OCI-LY3 (cell line): ENCODE data around the gene PLXDC2.

Experiments used
- H2AFZ ChIP-seq: fragments of 200-600, 300-600 bp; shearing (Covaris generic); 2 replicates; pipeline ENCODE4 v1.6.0; 2014; ENCODE audit warnings: antibody characterized with exemption, low read depth, low read length
- H3K27ac ChIP-seq: fragments of 200-600, 300-600 bp; sonication (generic); 2 replicates; pipeline ENCODE4 v1.5.1; 2014; ENCODE audit warnings: mild to moderate bottlenecking, low read length, moderate library complexity, mixed read lengths
- H3K27me3 ChIP-seq: fragments of 200-600, 300-600 bp; sonication (generic); 2 replicates; pipeline ENCODE4 v1.6.1; 2014; ENCODE audit warnings: low read depth, low read length, mixed read lengths
- H3K36me3 ChIP-seq: fragments of 200-600, 300-600 bp; sonication (generic); replicated peaks from 2 replicates; pipeline ENCODE3; 2014; ENCODE audit warnings: low read depth, low read length, mixed read lengths
- H3K4me1 ChIP-seq: fragments of 300-600, 200-600 bp; sonication (generic); 2 replicates; pipeline ENCODE4 v1.6.1; 2014; ENCODE audit warnings: low read length, mixed read lengths
- H3K4me2 ChIP-seq: fragments of 200-600, 300-600 bp; sonication (generic); 2 replicates; pipeline ENCODE4 v1.6.1; 2014; ENCODE audit warnings: low read length, mixed read lengths
- H3K4me3 ChIP-seq: fragments of 300-600, 200-600 bp; sonication (generic); 2 replicates; pipeline ENCODE4 v1.5.1; 2014; ENCODE audit warnings: antibody characterized with exemption, mild to moderate bottlenecking, low read length, moderate library complexity
- H3K79me2 ChIP-seq: fragments of 300-600, 200-600 bp; shearing (Covaris generic); 2 replicates; pipeline ENCODE4 v1.6.1; 2014; ENCODE audit warnings: mild to moderate bottlenecking, low read length, mixed read lengths
- H3K9ac ChIP-seq: fragments of 300-600, 200-600 bp; shearing (Covaris generic); 2 replicates; pipeline ENCODE4 v1.6.0; 2014; ENCODE audit warnings: mild to moderate bottlenecking, low read length, moderate library complexity
- H3K9me3 ChIP-seq: fragments of 200-600, 300-600 bp; shearing (Covaris generic); 2 replicates; pipeline ENCODE4 v1.6.1; 2014; ENCODE audit warnings: low read length, mixed read lengths; ENCODE audit not compliant: insufficient read depth
- H4K20me1 ChIP-seq: fragments of 200-600, 300-600 bp; sonication (generic); 2 replicates; pipeline ENCODE4 v1.6.1; 2016; ENCODE audit warnings: low read length, mixed read lengths; ENCODE audit not compliant: insufficient read depth
- EZH2phosphoT487 ChIP-seq: fragments of 200-600 bp; shearing (Covaris generic); IDR thresholded peaks from 2 replicates; pipeline ENCODE4 v1.6.1; 2018; ENCODE audit warnings: antibody characterized with exemption, mixed run types, low read depth
- TF ChIP-seq, protein P1 (sequence below): fragments of 200-600, 300-600 bp; sonication (generic); IDR thresholded peaks from 2 replicates; pipeline ENCODE4 v1.5.1; 2014; ENCODE audit warnings: antibody characterized with exemption, low read length, low read depth

Gene PLXDC2

DNA sequence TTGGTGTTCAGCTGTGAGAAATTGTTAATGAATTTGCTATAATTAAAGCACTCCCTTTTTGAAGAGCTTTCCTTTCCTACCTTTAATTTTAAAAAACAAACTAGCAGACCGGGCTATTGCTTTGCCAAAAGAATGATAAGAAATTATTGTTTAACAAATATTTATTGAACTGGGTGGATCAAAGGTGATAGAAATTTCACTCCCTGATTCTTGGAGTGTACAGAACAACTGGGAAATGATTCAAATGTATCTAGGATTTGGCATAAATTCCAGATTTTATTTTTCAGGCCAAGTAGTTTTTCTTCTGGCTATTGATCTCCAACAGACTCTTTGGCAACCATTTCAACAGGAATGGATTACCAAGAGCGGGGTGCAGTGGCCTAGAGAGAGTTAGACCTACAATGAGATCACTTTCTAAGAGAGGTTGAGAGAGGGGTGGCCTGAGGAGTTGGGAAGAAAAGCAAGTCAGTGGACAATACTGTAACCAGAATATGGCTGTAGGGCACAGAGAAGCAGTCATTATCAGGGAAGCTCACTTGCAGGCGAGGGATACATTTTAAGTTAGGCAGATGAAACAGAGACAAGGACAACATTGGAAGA is 71.9 kb downstream of the PLXDC2 start:
- Histone ChIP-seq H3K27ac (no peak overlapping the region), H2AFZ (no peak overlapping the region), H3K4me2 (no peak overlapping the region), H3K9ac (no peak overlapping the region), H3K79me2 (no peaks in the 10 kb centered on the region), H3K9me3 (no peaks in the 10 kb centered on the region), H3K36me3 (no peaks in the 10 kb centered on the region), H3K27me3 (no peaks in the 10 kb centered on the region), H4K20me1 (no peaks in the 10 kb centered on the region), H3K4me1 (no peaks in the 10 kb centered on the region), H3K4me3 (no peak overlapping the region)
- TF ChIP-seq, protein P1, sequence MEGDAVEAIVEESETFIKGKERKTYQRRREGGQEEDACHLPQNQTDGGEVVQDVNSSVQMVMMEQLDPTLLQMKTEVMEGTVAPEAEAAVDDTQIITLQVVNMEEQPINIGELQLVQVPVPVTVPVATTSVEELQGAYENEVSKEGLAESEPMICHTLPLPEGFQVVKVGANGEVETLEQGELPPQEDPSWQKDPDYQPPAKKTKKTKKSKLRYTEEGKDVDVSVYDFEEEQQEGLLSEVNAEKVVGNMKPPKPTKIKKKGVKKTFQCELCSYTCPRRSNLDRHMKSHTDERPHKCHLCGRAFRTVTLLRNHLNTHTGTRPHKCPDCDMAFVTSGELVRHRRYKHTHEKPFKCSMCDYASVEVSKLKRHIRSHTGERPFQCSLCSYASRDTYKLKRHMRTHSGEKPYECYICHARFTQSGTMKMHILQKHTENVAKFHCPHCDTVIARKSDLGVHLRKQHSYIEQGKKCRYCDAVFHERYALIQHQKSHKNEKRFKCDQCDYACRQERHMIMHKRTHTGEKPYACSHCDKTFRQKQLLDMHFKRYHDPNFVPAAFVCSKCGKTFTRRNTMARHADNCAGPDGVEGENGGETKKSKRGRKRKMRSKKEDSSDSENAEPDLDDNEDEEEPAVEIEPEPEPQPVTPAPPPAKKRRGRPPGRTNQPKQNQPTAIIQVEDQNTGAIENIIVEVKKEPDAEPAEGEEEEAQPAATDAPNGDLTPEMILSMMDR: no peak
- TF ChIP-seq EZH2phosphoT487: no peak

GRCh38 chr10:19889256-19889655 is 73.0 kb downstream of the PLXDC2 start:
- no peak for TF ChIP-seq EZH2phosphoT487
- TF ChIP-seq, protein P1: no peak

DNA sequence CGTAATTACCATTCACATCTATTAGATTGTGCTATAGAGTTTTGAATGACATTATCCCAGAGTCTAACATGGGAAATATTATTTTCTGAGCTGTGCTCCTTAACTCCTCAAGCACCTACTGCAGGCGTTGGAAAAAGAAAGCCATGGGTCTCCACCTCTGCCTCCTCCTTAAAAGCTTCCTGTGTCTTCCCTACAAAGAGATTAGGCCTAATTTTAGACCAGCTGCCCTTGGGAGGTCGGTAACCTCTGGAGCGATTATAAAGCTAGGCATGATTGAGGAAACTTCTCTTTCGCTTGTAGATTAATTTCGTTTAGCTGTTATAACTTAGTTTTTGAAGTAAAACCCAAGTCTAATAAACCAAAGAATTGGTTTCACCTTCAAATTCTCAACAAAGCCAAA is 75.2 kb downstream of the PLXDC2 start:
- Histone ChIP-seq H3K36me3 (no peaks in the 10 kb centered on the region), H3K9me3 (no peaks in the 10 kb centered on the region), H3K4me2 (no peak overlapping the region), H3K27me3 (no peaks in the 10 kb centered on the region), H3K4me1 (no peaks in the 10 kb centered on the region), H3K79me2 (no peaks in the 10 kb centered on the region), H3K27ac (no peak overlapping the region), H3K4me3 (no peak overlapping the region), H3K9ac (no peak overlapping the region), H2AFZ (no peak overlapping the region), H4K20me1 (no peaks in the 10 kb centered on the region)
- TF ChIP-seq EZH2phosphoT487: no peak
- TF ChIP-seq, protein P1: no peak

More at GRCh38 chr10:19889256-19889655, 73.0 kb downstream of the PLXDC2 start:
- H3K27me3 ChIP-seq: no peaks in the 10 kb centered on the region
- no peaks in the 10 kb centered on the region for H3K9me3 ChIP-seq
- no peak overlapping the region for H3K4me3 ChIP-seq
- H3K36me3 ChIP-seq: no peaks in the 10 kb centered on the region
- no peaks in the 10 kb centered on the region for H3K79me2 ChIP-seq
- H4K20me1 ChIP-seq: no peaks in the 10 kb centered on the region
- H3K9ac ChIP-seq: no peak overlapping the region
- H3K4me2 ChIP-seq: no peak overlapping the region
- H3K27ac ChIP-seq: no peak overlapping the region
- H2AFZ ChIP-seq: no peak overlapping the region
- no peaks in the 10 kb centered on the region for H3K4me1 ChIP-seq

GRCh38 chr10:19892270-19892669 is 76.0 kb downstream of the PLXDC2 start:
- Histone ChIP-seq H3K9ac (no peak overlapping the region), H3K4me1 (no peaks in the 10 kb centered on the region), H2AFZ (no peak overlapping the region), H3K36me3 (no peaks in the 10 kb centered on the region), H4K20me1 (no peaks in the 10 kb centered on the region), H3K9me3 (no peaks in the 10 kb centered on the region), H3K4me2 (no peak overlapping the region), H3K79me2 (no peaks in the 10 kb centered on the region), H3K27me3 (no peaks in the 10 kb centered on the region), H3K4me3 (no peak overlapping the region), H3K27ac (no peak overlapping the region)
- TF ChIP-seq, protein P1: no peak
- TF ChIP-seq EZH2phosphoT487: no peak
